LNCaP clone FGC (cell line): ENCODE measurements around the gene ADAMTS15.

Experiments used
- DNase-seq: peaks from one replicate; pipeline ENCODE4 v3.0.0-alpha.2; 2011; ENCODE audit warnings: low read depth
- H3K4me3 ChIP-seq: 2 replicates; pipeline ENCODE4 v1.5.1; 2011; ENCODE audit warnings: mild to moderate bottlenecking, low read depth, low read length, control low read depth
- TF ChIP-seq, protein P1 (sequence below): IDR thresholded peaks from 2 replicates; pipeline ENCODE4 v1.5.1; 2012; ENCODE audit warnings: mild to moderate bottlenecking; ENCODE audit not compliant: control insufficient read depth, insufficient read depth; ENCODE audit errors: extremely low read depth

ADAMTS15 gene

DNA sequence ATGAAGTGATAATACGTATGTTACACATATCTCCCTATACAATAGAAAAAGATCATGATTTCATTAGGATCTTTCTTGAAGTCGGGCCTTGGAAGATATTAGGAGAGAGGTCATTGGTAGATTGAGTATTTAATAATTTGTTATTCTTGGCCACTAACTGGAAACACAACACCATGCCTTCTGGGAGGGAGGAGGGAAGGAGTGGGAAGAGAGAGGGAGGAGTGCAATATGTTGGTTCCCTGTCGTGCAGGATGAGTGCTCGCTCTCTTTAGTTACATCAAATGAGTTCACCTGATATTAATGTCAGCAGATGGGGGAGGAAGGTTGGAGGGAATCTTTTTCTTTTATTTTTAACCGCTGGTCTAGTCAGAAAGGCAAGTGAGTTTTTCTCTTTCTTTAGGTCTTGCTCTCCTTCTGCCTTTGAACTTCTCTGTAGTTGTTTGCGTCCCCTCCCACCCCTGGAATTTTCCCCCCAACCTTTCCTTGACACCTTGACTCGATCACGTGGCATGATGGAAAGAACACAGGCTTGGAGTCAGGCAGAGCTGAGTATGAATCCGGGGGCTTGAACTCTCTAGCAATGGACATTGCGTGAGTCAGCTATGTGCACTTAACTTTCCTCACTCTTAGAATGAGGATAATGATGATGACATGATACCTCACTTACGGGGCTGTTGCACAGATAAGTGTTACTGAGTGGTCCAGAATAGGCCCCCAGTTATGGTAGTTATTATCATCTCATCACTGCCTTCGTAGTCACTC lies 6.2 kb downstream of the ADAMTS15 start:
- TF ChIP-seq, protein P1, sequence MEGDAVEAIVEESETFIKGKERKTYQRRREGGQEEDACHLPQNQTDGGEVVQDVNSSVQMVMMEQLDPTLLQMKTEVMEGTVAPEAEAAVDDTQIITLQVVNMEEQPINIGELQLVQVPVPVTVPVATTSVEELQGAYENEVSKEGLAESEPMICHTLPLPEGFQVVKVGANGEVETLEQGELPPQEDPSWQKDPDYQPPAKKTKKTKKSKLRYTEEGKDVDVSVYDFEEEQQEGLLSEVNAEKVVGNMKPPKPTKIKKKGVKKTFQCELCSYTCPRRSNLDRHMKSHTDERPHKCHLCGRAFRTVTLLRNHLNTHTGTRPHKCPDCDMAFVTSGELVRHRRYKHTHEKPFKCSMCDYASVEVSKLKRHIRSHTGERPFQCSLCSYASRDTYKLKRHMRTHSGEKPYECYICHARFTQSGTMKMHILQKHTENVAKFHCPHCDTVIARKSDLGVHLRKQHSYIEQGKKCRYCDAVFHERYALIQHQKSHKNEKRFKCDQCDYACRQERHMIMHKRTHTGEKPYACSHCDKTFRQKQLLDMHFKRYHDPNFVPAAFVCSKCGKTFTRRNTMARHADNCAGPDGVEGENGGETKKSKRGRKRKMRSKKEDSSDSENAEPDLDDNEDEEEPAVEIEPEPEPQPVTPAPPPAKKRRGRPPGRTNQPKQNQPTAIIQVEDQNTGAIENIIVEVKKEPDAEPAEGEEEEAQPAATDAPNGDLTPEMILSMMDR, result no peak
- no peak overlapping the region for H3K4me3 ChIP-seq
- no peak for DNase-seq

DNA sequence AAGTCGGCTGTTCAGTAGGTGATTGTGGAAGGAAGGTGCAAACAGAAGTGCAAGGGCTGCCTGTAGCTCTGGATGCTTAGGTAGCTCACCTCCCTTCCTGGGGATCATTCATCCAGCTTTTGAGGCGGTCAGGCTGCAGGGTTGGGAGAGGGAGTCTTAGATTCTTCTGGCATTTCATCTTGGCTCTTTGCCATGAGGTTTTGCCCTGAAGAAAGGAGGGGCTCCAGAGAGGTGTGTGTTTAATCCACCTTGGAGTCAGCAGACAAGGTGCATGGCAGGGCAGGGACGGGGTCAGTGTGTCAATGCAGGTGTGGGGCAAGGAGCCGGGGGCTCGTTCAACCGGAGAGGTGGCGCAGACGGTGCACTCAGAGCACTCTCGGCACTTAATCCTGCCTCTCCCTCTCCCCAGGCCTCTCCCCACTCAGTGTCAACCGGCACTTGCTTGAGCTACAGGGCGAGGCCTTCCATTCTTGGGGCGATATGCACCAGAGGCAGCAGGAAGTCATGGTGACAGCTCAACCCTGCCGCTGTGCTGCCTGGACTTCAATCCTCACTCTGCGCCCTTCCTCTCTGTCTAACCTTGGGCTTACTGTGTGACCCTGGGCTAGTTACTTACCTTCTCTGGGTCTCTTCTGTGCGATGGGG lies 7.2 kb downstream of the ADAMTS15 start:
- no peak overlapping the region for H3K4me3 ChIP-seq
- TF ChIP-seq, protein P1, result no peak
- DNase-seq, result no peak

DNA sequence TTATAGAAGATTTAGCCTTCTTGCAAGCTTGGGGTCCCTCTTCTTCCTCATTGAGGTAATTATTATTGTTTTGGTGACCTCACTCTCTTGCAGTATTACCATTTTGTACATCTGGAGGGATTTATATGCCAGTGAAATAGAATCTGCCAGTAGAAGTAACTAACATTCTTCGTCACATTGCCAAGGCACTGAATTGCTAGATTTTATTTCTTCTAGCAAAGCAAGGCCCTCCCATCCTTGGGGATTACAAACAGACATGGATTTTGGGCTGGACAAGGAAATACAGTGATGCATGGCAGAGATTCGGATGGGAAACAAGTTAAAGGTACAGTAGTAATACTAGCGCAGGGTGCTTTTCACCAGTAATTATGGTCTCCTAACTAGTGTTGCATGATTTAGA lies 7.8 kb downstream of the ADAMTS15 start:
- TF ChIP-seq, protein P1, result no peak
- H3K4me3 ChIP-seq, result no peak overlapping the region
- no peak for DNase-seq

DNA sequence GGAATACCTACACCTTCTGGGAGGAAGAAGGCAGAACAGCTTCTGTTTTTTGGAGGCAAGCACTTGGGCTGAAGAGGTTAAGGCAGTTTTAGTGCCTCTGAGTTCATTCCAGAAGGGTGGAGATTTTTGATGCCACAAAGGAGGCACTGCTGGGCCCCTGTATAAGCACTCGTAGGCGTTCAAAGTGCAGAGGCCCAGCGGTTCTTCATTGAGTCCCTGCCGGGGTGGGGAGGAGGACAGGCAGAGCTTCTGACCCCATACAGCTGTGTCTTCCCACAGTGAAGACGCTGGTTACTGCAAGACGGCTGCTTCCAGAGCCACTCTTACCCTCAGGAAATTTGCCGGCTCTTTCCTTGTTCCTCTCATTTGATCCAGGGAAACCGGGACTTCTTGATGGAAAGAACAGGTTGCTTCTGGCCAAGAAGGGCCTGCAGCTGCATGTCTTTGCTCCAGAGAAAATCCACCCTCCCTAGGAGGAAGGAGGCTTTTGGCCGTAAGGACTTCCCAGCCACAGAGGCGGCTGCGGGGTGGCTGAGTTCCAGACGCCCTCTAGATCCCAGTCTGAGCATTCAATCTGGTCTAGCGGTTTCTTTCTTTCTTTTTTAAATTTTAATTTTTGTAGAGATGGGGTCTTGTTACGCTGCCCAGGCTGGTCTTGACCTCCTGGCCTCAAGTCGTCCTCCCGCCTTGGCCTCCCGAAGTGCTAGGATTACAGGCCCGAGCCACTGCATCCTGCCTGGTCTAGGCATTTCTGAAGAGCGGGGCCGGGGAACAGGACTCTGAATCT lies 9.4 kb downstream of the ADAMTS15 start:
- DNase-seq, result no peak
- TF ChIP-seq, protein P1, result no peak
- no peak overlapping the region for H3K4me3 ChIP-seq

DNA sequence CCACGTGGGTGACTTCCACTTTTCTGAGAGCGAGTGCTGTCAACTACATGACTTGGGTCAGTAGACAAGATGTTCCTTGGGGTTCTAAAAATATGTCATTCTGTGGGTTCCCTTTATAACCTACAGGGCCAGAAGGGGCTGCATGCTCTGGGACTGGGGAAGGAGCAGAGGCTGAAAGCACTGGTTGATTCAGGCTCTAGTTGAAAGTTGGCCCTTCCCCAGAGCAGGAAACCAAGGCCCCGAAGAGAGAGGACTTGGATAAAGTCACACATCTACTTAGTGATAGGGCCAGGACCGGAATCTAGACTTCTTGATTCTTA lies 9.9 kb downstream of the ADAMTS15 start:
- TF ChIP-seq, protein P1, result no peak
- DNase-seq, result no peak
- H3K4me3 ChIP-seq, result no peak overlapping the region

DNA sequence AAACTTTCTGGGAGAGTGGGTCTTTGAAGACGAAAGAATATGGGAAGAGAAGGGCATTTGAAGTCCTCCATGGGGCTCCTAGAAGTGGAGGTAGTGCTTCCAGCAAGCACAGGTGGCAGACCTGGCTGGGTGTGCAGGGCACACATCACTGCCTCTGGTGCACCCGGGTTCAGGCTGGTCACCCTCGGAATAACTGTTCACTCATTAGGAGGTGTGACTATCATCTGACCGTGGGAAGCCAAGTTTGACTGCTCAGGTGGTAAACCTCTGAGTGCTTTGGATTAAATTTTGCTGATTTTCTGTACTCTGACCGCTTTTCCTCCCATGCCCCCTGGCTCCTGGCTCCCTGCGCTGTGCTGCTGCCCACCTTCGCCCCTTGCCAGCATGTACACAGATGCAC lies 11.1 kb downstream of the ADAMTS15 start:
- TF ChIP-seq, protein P1, result no peak
- no peak overlapping the region for H3K4me3 ChIP-seq
- DNase-seq, result no peak
